22Rv1 (cell line): Measurements from ENCODE around the gene OR2AT4.
"Not testable (repeated sequence)": the region's sequence is repeated elsewhere in the genome, so short reads cannot be mapped to it uniquely, and the experiment has no call there.

Experiments
- CTCF ChIP-seq: fragments of 450-650 bp; IDR thresholded peaks from 2 replicates; pipeline ENCODE4 v1.5.1; 2017; ENCODE audit warnings: mild to moderate bottlenecking
- ZFX ChIP-seq: fragments of 450-650 bp; IDR thresholded peaks from 2 replicates; pipeline ENCODE4 v1.6.1; 2017; ENCODE audit warnings: antibody characterized with exemption, borderline replicate concordance

- TF ChIP-seq CTCF, ZFX: not testable (repeated sequence)
Observed at GRCh38 chr11:75098181-75098580, 1.5 kb upstream of the OR2AT4 start.
